MM.1S (cell line): ENCODE data around the gene SLC7A8.
"Not testable (repeated sequence)": the region's sequence is repeated elsewhere in the genome, so short reads cannot be mapped to it uniquely, and the experiment has no call there.

Experiments used
- DNase-seq: peaks from one replicate; pipeline ENCODE4 v3.0.0-alpha.2; 2015
- H2AFZ ChIP-seq: fragments of 300-600 bp; sonication (generic); 2 replicates; pipeline ENCODE4 v1.6.0; 2016; ENCODE audit warnings: antibody characterized with exemption, low read length
- H3F3A ChIP-seq: fragments of 300-600 bp; sonication (generic); 2 replicates; pipeline ENCODE4 v1.6.1; 2016; ENCODE audit warnings: mild to moderate bottlenecking, antibody characterized with exemption, low read length, moderate library complexity, mixed read lengths; ENCODE audit not compliant: insufficient read depth
- H3K27ac ChIP-seq: fragments of 300-600 bp; sonication (generic); 2 replicates; pipeline ENCODE4 v1.5.1; 2016; ENCODE audit warnings: mild to moderate bottlenecking, low read length
- H3K27me3 ChIP-seq: fragments of 300-600 bp; sonication (generic); replicated peaks from 2 replicates; pipeline ENCODE4 v1.6.0; 2016; ENCODE audit warnings: low read length; ENCODE audit not compliant: insufficient read depth
- H3K36me3 ChIP-seq: fragments of 300-600 bp; sonication (generic); replicated peaks from 2 replicates; pipeline ENCODE4 v1.6.1; 2016; ENCODE audit warnings: mild to moderate bottlenecking, low read length, mixed read lengths; ENCODE audit not compliant: insufficient read depth
- H3K4me1 ChIP-seq: fragments of 300-600 bp; sonication (generic); 2 replicates; pipeline ENCODE4 v1.6.1; 2016; ENCODE audit warnings: low read length, mixed read lengths
- H3K4me2 ChIP-seq: fragments of 300-600 bp; sonication (generic); 2 replicates; pipeline ENCODE4 v1.6.0; 2016; ENCODE audit warnings: low read depth, low read length
- H3K4me3 ChIP-seq: fragments of 300-600 bp; sonication (generic); 2 replicates; pipeline ENCODE4 v1.5.1; 2016; ENCODE audit warnings: low read length, mixed read lengths
- H3K79me2 ChIP-seq: fragments of 300-600 bp; sonication (generic); 2 replicates; pipeline ENCODE4 v1.6.1; 2016; ENCODE audit warnings: mixed run types, low read length, mixed read lengths
- H3K9ac ChIP-seq: fragments of 300-600 bp; sonication (generic); 2 replicates; pipeline ENCODE4 v1.6.1; 2016; ENCODE audit warnings: low read length, mixed read lengths
- H3K9me2 ChIP-seq: fragments of 300-600 bp; sonication (generic); replicated peaks from 2 replicates; pipeline ENCODE4 v1.6.1; 2016; ENCODE audit warnings: mild to moderate bottlenecking, low read length, mixed read lengths; ENCODE audit not compliant: insufficient read depth
- H3K9me3 ChIP-seq: fragments of 300-600 bp; sonication (generic); replicated peaks from 2 replicates; pipeline ENCODE4 v1.6.1; 2016; ENCODE audit warnings: mild to moderate bottlenecking, low read length, mixed read lengths; ENCODE audit not compliant: insufficient read depth
- H4K20me1 ChIP-seq: fragments of 300-600 bp; sonication (generic); 2 replicates; pipeline ENCODE4 v1.6.1; 2016; ENCODE audit warnings: mild to moderate bottlenecking, low read length, moderate library complexity, mixed read lengths; ENCODE audit not compliant: insufficient read depth
- EZH2 ChIP-seq: fragments of 300-600 bp; sonication (generic); optimal IDR thresholded peaks from 2 replicates; pipeline ENCODE3; 2017; ENCODE audit warnings: low read depth, mild to moderate bottlenecking, antibody characterized with exemption, low read length, mixed read lengths
- EZH2phosphoT487 ChIP-seq: fragments of 300-600 bp; sonication (generic); IDR thresholded peaks from 2 replicates; pipeline ENCODE4 v1.6.1; 2018; ENCODE audit warnings: antibody characterized with exemption, low read length
- TF ChIP-seq, protein P1 (sequence below): fragments of 300-600 bp; sonication (generic); IDR thresholded peaks from 2 replicates; pipeline ENCODE4 v1.5.1; 2016; ENCODE audit warnings: antibody characterized with exemption, low read length, mixed read lengths

Gene SLC7A8

DNA sequence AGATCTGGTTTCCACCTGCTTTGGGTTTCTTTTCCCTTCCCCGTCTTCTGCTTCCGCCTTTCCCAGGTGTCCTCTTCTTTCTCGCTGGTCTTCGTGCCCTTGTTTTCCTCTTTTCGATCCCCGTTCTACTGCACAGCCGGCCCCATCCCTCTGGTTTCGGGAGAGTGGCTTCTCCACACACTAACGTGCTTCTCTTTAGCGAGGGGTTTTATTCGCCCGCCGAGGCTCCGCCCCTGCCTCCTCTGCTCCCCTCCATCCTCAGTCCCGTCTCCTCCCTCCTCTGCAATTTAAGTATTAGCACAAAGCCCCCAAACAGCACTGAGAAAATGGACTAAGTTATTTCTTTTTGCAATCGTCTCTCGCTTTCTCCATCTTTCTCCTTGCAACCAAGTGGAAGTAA is at the start of gene SLC7A8:
TSS of gene SLC7A8 (minus strand) at position 182 of the 400 bp plus-strand sequence. CDS start 746 bp downstream, outside the sequence.
- peak within 1 kb of the TSS; percentile 45; the same call in 1 of the 2 replicates for H2AFZ ChIP-seq

DNA sequence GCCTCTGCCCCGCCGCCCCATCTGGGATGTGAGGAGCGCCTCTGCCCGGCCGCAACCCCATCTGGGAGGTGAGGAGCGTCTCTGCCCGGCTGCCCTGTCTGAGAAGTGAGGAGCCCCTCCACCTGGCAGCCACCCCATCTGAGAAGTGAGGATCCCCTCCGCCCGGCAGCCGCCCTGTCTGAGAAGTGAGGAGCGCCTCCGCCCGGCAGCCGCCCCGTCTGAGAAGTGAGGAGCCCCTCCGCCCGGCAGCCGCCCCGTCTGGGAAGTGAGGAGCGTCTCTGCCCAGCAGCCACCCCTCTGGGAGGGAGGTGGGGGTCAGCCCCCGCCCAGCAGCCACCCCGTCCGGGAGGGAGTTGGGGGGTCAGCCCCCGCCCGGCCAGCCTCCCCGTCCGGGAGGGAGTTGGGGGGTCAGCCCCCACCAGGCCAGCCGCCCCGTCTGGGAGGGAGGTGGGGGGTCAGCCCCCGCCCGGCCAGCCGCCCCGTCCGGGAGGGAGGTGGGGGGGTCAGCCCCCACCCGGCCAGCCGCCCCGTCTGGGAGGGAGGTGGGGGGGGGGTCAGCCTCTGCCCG is 48.9 kb upstream of the SLC7A8 start:
- not testable (repeated sequence) for H3K79me2 ChIP-seq, H3K4me3 ChIP-seq, H3F3A ChIP-seq, H4K20me1 ChIP-seq, H3K4me2 ChIP-seq, H3K9me3 ChIP-seq, DNase-seq, H3K9me2 ChIP-seq, H3K27ac ChIP-seq, H3K36me3 ChIP-seq, H2AFZ ChIP-seq, H3K9ac ChIP-seq, H3K27me3 ChIP-seq, H3K4me1 ChIP-seq

More for the DNA sequence above, at the start of gene SLC7A8:
- no peaks in the 10 kb centered on the region for H3F3A ChIP-seq
- no peak within 1 kb of the TSS for H3K27ac ChIP-seq
- no peaks in the 10 kb centered on the region for H3K9me2 ChIP-seq
- no peaks in the 10 kb centered on the region for H3K4me1 ChIP-seq
- no peaks in the 10 kb centered on the region for H3K36me3 ChIP-seq
- no peaks in the 10 kb centered on the region for H3K9me3 ChIP-seq
- H3K79me2 ChIP-seq: no peaks in the 10 kb centered on the region
- H4K20me1 ChIP-seq: no peaks in the 10 kb centered on the region
- TF ChIP-seq, protein P1, sequence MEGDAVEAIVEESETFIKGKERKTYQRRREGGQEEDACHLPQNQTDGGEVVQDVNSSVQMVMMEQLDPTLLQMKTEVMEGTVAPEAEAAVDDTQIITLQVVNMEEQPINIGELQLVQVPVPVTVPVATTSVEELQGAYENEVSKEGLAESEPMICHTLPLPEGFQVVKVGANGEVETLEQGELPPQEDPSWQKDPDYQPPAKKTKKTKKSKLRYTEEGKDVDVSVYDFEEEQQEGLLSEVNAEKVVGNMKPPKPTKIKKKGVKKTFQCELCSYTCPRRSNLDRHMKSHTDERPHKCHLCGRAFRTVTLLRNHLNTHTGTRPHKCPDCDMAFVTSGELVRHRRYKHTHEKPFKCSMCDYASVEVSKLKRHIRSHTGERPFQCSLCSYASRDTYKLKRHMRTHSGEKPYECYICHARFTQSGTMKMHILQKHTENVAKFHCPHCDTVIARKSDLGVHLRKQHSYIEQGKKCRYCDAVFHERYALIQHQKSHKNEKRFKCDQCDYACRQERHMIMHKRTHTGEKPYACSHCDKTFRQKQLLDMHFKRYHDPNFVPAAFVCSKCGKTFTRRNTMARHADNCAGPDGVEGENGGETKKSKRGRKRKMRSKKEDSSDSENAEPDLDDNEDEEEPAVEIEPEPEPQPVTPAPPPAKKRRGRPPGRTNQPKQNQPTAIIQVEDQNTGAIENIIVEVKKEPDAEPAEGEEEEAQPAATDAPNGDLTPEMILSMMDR: no peak
- no peak for TF ChIP-seq EZH2
- no peak for TF ChIP-seq EZH2phosphoT487
- no peaks in the 10 kb centered on the region for H3K27me3 ChIP-seq
- peak within 1 kb of the TSS; percentile 58 for H3K4me3 ChIP-seq
- DNase-seq: no peak
- H3K4me2 ChIP-seq: peak within 1 kb of the TSS; percentile 75
- no peak within 1 kb of the TSS for H3K9ac ChIP-seq

DNA sequence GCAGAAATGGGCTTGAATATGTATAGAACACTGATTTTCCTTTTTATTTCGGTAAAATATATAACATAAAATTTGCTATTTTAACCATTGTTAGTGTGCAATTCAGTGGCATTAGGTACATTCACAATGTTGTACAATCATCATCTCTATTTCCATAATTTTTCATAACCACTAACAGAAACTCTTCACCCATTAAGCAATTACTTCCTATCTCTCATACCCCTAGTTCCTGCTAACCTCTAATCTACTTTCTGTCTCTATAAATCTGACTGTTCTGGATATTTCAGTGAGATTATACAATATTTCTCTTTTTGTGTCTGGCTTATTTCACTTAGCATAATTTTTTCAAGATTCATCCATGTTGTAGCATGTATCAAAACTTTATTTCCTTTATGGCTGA is 45.4 kb upstream of the SLC7A8 start:
- no peaks in the 10 kb centered on the region for H4K20me1 ChIP-seq
- no peaks in the 10 kb centered on the region for H3F3A ChIP-seq
- TF ChIP-seq, protein P1: no peak
- TF ChIP-seq EZH2phosphoT487: no peak
- no peak for TF ChIP-seq EZH2
- no peak for DNase-seq
- H3K9me3 ChIP-seq: no peaks in the 10 kb centered on the region
- H3K9me2 ChIP-seq: no peaks in the 10 kb centered on the region
- H3K27me3 ChIP-seq: no peaks in the 10 kb centered on the region
- no peak overlapping the region for H2AFZ ChIP-seq
- no peaks in the 10 kb centered on the region for H3K79me2 ChIP-seq
- no peaks in the 10 kb centered on the region for H3K36me3 ChIP-seq
- H3K27ac ChIP-seq: no peak overlapping the region
- no peaks in the 10 kb centered on the region for H3K4me1 ChIP-seq
- H3K4me3 ChIP-seq: no peak overlapping the region
- no peak overlapping the region for H3K9ac ChIP-seq
- H3K4me2 ChIP-seq: no peak overlapping the region

DNA sequence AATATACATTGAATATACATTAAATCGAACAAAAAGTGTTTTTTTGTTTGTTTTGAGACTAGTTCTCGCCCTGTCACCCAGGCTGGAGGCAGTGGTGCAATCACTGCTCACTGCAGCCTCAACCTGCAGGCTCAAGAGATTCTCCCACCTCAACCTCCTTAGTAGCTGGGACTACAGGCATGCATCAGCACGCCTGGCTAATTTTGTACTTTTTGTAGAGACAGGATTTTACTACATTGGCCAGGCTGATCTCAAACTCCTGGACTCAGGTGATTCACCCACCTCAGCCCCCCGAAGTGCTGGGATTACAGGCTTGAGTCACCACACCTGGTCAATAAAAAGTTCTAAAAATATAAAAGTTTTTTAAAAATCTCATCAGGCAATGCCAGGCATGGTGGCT is 44.1 kb upstream of the SLC7A8 start:
- no peak overlapping the region for H3K4me2 ChIP-seq
- H2AFZ ChIP-seq: no peak overlapping the region
- no peaks in the 10 kb centered on the region for H3K4me1 ChIP-seq
- no peaks in the 10 kb centered on the region for H3K27me3 ChIP-seq
- TF ChIP-seq EZH2 (no peak), EZH2phosphoT487 (no peak)
- TF ChIP-seq, protein P1: no peak
- H4K20me1 ChIP-seq: no peaks in the 10 kb centered on the region
- no peaks in the 10 kb centered on the region for H3K9me3 ChIP-seq
- H3K27ac ChIP-seq: no peak overlapping the region
- H3K9ac ChIP-seq: no peak overlapping the region
- no peak for DNase-seq
- no peaks in the 10 kb centered on the region for H3K79me2 ChIP-seq
- H3K36me3 ChIP-seq: no peaks in the 10 kb centered on the region
- no peaks in the 10 kb centered on the region for H3K9me2 ChIP-seq
- no peak overlapping the region for H3K4me3 ChIP-seq
- no peaks in the 10 kb centered on the region for H3F3A ChIP-seq

DNA sequence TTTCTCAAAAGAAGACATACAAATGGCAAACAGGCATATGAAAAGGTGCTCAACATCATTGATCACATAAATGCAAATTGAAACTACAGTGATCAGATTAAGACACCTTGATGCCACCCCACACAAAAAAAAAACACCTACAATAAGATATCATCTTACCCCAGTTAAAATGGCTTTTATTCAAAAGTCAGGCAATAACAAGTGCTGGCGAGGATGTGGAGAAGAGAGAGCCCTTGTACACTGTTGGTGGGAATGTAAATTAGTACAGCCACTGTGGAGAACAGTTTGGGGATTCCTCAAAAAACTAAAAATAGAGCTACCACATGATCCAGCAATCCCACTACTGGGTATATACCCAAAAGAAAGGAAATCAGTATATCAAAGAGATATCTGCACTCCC is 41.5 kb upstream of the SLC7A8 start:
- not testable (repeated sequence) for H3K36me3 ChIP-seq, H3K4me1 ChIP-seq, H2AFZ ChIP-seq, DNase-seq, H3K9ac ChIP-seq, H4K20me1 ChIP-seq, H3K79me2 ChIP-seq, H3F3A ChIP-seq, H3K27me3 ChIP-seq, H3K9me2 ChIP-seq, H3K9me3 ChIP-seq, H3K4me2 ChIP-seq, H3K4me3 ChIP-seq, H3K27ac ChIP-seq
